Measurements from ENCODE around the gene AGER. TPM values are rescaled to one million over a fixed set of nuclear protein-coding genes. Genes with fewer than 3 reads are reported as not detected.
A peak's percentile ranks its signal among the peaks of the same experiment; 100 is the strongest.

AGER gene
- total and polyA plus RNA-seq, 9 of the 15 experiments (the other 6 are each of a cell fraction or from before 2014, with no cell fraction given): 1.2 to 11.5 (median 4.1) TPM

- TF ChIP-seq ZNF592 (IDR thresholded peaks at IDR 0.05) (0 out of 2 replicates have a peak, but pooled peaks have one; percentile 48), TAF1 (IDR thresholded peaks at IDR 0.05; ENCODE audit: control insufficient read depth, extremely low read depth, insufficient read depth, low read length, severe bottlenecking) (peak; percentile 45), SRSF9 (IDR thresholded peaks at IDR 0.05; ENCODE audit: borderline replicate concordance, low read depth, low read length) (no peak), MTA3 (IDR thresholded peaks at IDR 0.05; ENCODE audit: borderline replicate concordance) (no peak), RHOXF2B (CRISPR knock-in tag; conservative IDR thresholded peaks at IDR 0.05) (0 out of 2 replicates have a peak, but pooled peaks have one; percentile 43), PML (IDR thresholded peaks at IDR 0.05; ENCODE audit: low read length) (peak; percentile 39; the same call in 1 of the 2 replicates), PRDM10 (IDR thresholded peaks at IDR 0.05; ENCODE audit: partially characterized antibody) (peak; percentile 40), ZBTB7A (IDR thresholded peaks at IDR 0.05; ENCODE audit: borderline replicate concordance, control insufficient read depth, low read depth, low read length) (no peak), CGGBP1 (CRISPR knock-in tag; IDR thresholded peaks at IDR 0.05) (peak; percentile 86; the same call in 1 of the 2 replicates), ZKSCAN1 (IDR thresholded peaks at IDR 0.05; ENCODE audit: low read depth, low read length) (peak; percentile 90), CC2D1A (IDR thresholded peaks at IDR 0.05) (peak; percentile 65), EP300 (IDR thresholded peaks at IDR 0.05; ENCODE audit: low read length) (0 out of 2 replicates have a peak, but pooled peaks have one; percentile 2), THAP12 (CRISPR knock-in tag; IDR thresholded peaks at IDR 0.05) (no peak), NCOA1 (IDR thresholded peaks at IDR 0.05; ENCODE audit: low read depth) (peak; percentile 37; the same call in 1 of the 2 replicates), THRAP3 (IDR thresholded peaks at IDR 0.05; ENCODE audit: borderline replicate concordance) (peak; percentile 52; the same call in 1 of the 2 replicates), MIER1 (IDR thresholded peaks at IDR 0.05; ENCODE audit: low read depth) (0 out of 2 replicates have a peak, but pooled peaks have one; percentile 39)
Measured at GRCh38 chr6:32194825-32195651, 11.0 kb upstream of the AGER start (continued).
